HG03064 (cell line): ENCODE measurements around the gene STMN3.
"Not testable (repeated sequence)": the region's sequence is repeated elsewhere in the genome, so short reads cannot be mapped to it uniquely, and the experiment has no call there.

Experiments used
- ATAC-seq: cut with Tn5 transposase; IDR thresholded peaks from one replicate; pipeline ENCODE4 v1.9.1; 2021; ENCODE audit warnings: low read depth; ENCODE audit not compliant: unreplicated experiment

The STMN3 gene

GRCh38 chr20:63658749-63659187, 5.5 kb upstream of the STMN3 start:
- peak; percentile 27 for ATAC-seq

GRCh38 chr20:63657937-63658748, 4.9 kb upstream of the STMN3 start, which contains the start of gene RTEL1:
TSS of gene RTEL1 (plus strand) at chr20:63658312. CDS start at chr20:63659403, 1,091 bp downstream.
- peak; percentile 82 for ATAC-seq

- ATAC-seq, result no peak
Observed at GRCh38 chr20:63657260-63657936, 4.2 kb upstream of the STMN3 start.

GRCh38 chr20:63656451-63656850, 3.2 kb upstream of the STMN3 start:
- no peak for ATAC-seq

GRCh38 chr20:63655249-63655648, 2.0 kb upstream of the STMN3 start:
- no peak for ATAC-seq

- no peak for ATAC-seq
Observed at GRCh38 chr20:63653974-63654668, 897 bp upstream of the STMN3 start.

GRCh38 chr20:63652192-63652980, 838 bp downstream of the STMN3 start:
- ATAC-seq, result no peak

- no peak for ATAC-seq
Observed at GRCh38 chr20:63651942-63652191, 1.4 kb downstream of the STMN3 start.

- ATAC-seq, result not testable (repeated sequence)
Observed at GRCh38 chr20:63650486-63650885, 2.7 kb downstream of the STMN3 start.

GRCh38 chr20:63648895-63649589, 4.2 kb downstream of the STMN3 start:
- no peak for ATAC-seq

GRCh38 chr20:63648190-63648589, 5.0 kb downstream of the STMN3 start:
- ATAC-seq, result no peak

- ATAC-seq, result no peak
Observed at GRCh38 chr20:63645218-63645617, 8.0 kb downstream of the STMN3 start.

GRCh38 chr20:63643946-63644345, 9.3 kb downstream of the STMN3 start:
- ATAC-seq, result no peak

GRCh38 chr20:63643499-63643898, 9.7 kb downstream of the STMN3 start:
- ATAC-seq, result no peak

- ATAC-seq, result no peak
Observed at GRCh38 chr20:63642527-63643247, 10.5 kb downstream of the STMN3 start.

- ATAC-seq, result peak; percentile 48
Observed at GRCh38 chr20:63641792-63642523, 11.3 kb downstream of the STMN3 start.

- peak; percentile 17 for ATAC-seq
Observed at GRCh38 chr20:63641146-63641791, 12.0 kb downstream of the STMN3 start.

- ATAC-seq, result not testable (repeated sequence)
Observed at GRCh38 chr20:63640686-63641085, 12.5 kb downstream of the STMN3 start.
